MM.1S (cell line): ENCODE results near the gene RASSF9.

Experiments
- CTCF ChIP-seq: fragments of 300-600 bp; sonication (generic); IDR thresholded peaks from 2 replicates; pipeline ENCODE4 v1.5.1; 2016; ENCODE audit warnings: antibody characterized with exemption, low read length, mixed read lengths
- EZH2 ChIP-seq: fragments of 300-600 bp; sonication (generic); optimal IDR thresholded peaks from 2 replicates; pipeline ENCODE3; 2017; ENCODE audit warnings: low read depth, mild to moderate bottlenecking, antibody characterized with exemption, low read length, mixed read lengths

- TF ChIP-seq EZH2 (no peak), CTCF (no peak)
Observed at GRCh38 chr12:85796001-85796400, 40.2 kb downstream of the RASSF9 start.
